ENCODE data around the gene FAM204A. TPM values are rescaled to one million over a fixed set of nuclear protein-coding genes. Genes with fewer than 3 reads are reported as not detected.

The FAM204A gene
- total and polyA plus RNA-seq, 2 donors, result 63.2 to 68.7 TPM

GRCh38 chr10:118362103-118362502 is 20.0 kb upstream of the FAM204A start:
- Histone ChIP-seq H3K4me1 (ENCODE audit: control insufficient read depth in 2 of 2, insufficient read depth in 2 of 2, low read length in 2 of 2) (no peaks in the 10 kb centered on the region), H3K4me3 (ENCODE audit: low read length in 2 of 2) (no peak overlapping the region), H3K9me3 (ENCODE audit: control insufficient read depth in 2 of 2, insufficient read depth in 1 of 2, low read length in 1 of 2) (no peaks in the 10 kb centered on the region), H3K27ac (ENCODE audit: low read depth in 1 of 2, low read length in 1 of 2) (no peak overlapping the region), H3K36me3 (ENCODE audit: control insufficient read depth in 2 of 2, insufficient read depth in 2 of 2, low read length in 1 of 2) (no peaks in the 10 kb centered on the region), H3K27me3 (ENCODE audit: control insufficient read depth in 2 of 2, insufficient read depth in 1 of 2, low read length in 1 of 2) (peaks cover 0 to 3% of the 10 kb centered on the region in 2 donors)
- WGBS, result 98% methylated on average over 1 of the region's 1 CpG
- no peak for DNase-seq (ENCODE audit: low read depth in 6 of 9, low spot score in 9 of 9)

GRCh38 chr10:118358327-118358726 is 16.2 kb upstream of the FAM204A start:
- no peaks in the 10 kb centered on the region for H3K9me3 ChIP-seq (ENCODE audit: control insufficient read depth in 2 of 2, insufficient read depth in 1 of 2, low read length in 1 of 2)
- WGBS, result 97% methylated on average over 6 of the region's 6 CpGs
- H3K4me3 ChIP-seq (ENCODE audit: low read length in 2 of 2), result no peak overlapping the region
- no peaks in the 10 kb centered on the region for H3K4me1 ChIP-seq (ENCODE audit: control insufficient read depth in 2 of 2, insufficient read depth in 2 of 2, low read length in 2 of 2)
- DNase-seq (ENCODE audit: low read depth in 6 of 9, low spot score in 9 of 9), result no peak
- H3K36me3 ChIP-seq (ENCODE audit: control insufficient read depth in 2 of 2, insufficient read depth in 2 of 2, low read length in 1 of 2), result no peaks in the 10 kb centered on the region
- H3K27me3 ChIP-seq (ENCODE audit: control insufficient read depth in 2 of 2, insufficient read depth in 1 of 2, low read length in 1 of 2), result peaks cover 0 to 3% of the 10 kb centered on the region in 2 donors
- H3K27ac ChIP-seq (ENCODE audit: low read depth in 1 of 2, low read length in 1 of 2), result no peak overlapping the region

- Histone ChIP-seq H3K27me3 (ENCODE audit: control insufficient read depth in 2 of 2, insufficient read depth in 1 of 2, low read length in 1 of 2) (peaks cover 0 to 3% of the 10 kb centered on the region in 2 donors), H3K4me3 (ENCODE audit: low read length in 2 of 2) (no peak overlapping the region), H3K27ac (ENCODE audit: low read depth in 1 of 2, low read length in 1 of 2) (no peak overlapping the region), H3K4me1 (ENCODE audit: control insufficient read depth in 2 of 2, insufficient read depth in 2 of 2, low read length in 2 of 2) (no peaks in the 10 kb centered on the region), H3K36me3 (ENCODE audit: control insufficient read depth in 2 of 2, insufficient read depth in 2 of 2, low read length in 1 of 2) (no peaks in the 10 kb centered on the region), H3K9me3 (ENCODE audit: control insufficient read depth in 2 of 2, insufficient read depth in 1 of 2, low read length in 1 of 2) (no peaks in the 10 kb centered on the region)
- DNase-seq (ENCODE audit: low read depth in 6 of 9, low spot score in 9 of 9), result no peak
- WGBS, result 63% methylated on average over 3 of the region's 3 CpGs
Measured at GRCh38 chr10:118357841-118358240, 15.7 kb upstream of the FAM204A start.

GRCh38 chr10:118356628-118357027 is 14.5 kb upstream of the FAM204A start:
- H3K36me3 ChIP-seq (ENCODE audit: control insufficient read depth in 2 of 2, insufficient read depth in 2 of 2, low read length in 1 of 2), result no peaks in the 10 kb centered on the region
- H3K4me3 ChIP-seq (ENCODE audit: low read length in 2 of 2), result no peak overlapping the region
- no peak for DNase-seq (ENCODE audit: low read depth in 6 of 9, low spot score in 9 of 9)
- H3K4me1 ChIP-seq (ENCODE audit: control insufficient read depth in 2 of 2, insufficient read depth in 2 of 2, low read length in 2 of 2), result no peaks in the 10 kb centered on the region
- H3K27me3 ChIP-seq (ENCODE audit: control insufficient read depth in 2 of 2, insufficient read depth in 1 of 2, low read length in 1 of 2), result peaks cover 0 to 3% of the 10 kb centered on the region in 2 donors
- H3K9me3 ChIP-seq (ENCODE audit: control insufficient read depth in 2 of 2, insufficient read depth in 1 of 2, low read length in 1 of 2), result no peaks in the 10 kb centered on the region
- 97% methylated on average over 2 of the region's 2 CpGs for WGBS
- H3K27ac ChIP-seq (ENCODE audit: low read depth in 1 of 2, low read length in 1 of 2), result no peak overlapping the region

GRCh38 chr10:118355234-118355633 is 13.1 kb upstream of the FAM204A start:
- Histone ChIP-seq H3K9me3 (ENCODE audit: control insufficient read depth in 2 of 2, insufficient read depth in 1 of 2, low read length in 1 of 2) (no peaks in the 10 kb centered on the region), H3K27me3 (ENCODE audit: control insufficient read depth in 2 of 2, insufficient read depth in 1 of 2, low read length in 1 of 2) (peaks cover 0 to 6% of the 10 kb centered on the region in 2 donors), H3K36me3 (ENCODE audit: control insufficient read depth in 2 of 2, insufficient read depth in 2 of 2, low read length in 1 of 2) (no peaks in the 10 kb centered on the region), H3K4me3 (ENCODE audit: low read length in 2 of 2) (no peak overlapping the region), H3K27ac (ENCODE audit: low read depth in 1 of 2, low read length in 1 of 2) (no peak overlapping the region), H3K4me1 (ENCODE audit: control insufficient read depth in 2 of 2, insufficient read depth in 2 of 2, low read length in 2 of 2) (no peaks in the 10 kb centered on the region)
- DNase-seq (ENCODE audit: low read depth in 6 of 9, low spot score in 9 of 9), result no peak
- 87% methylated on average over 3 of the region's 3 CpGs for WGBS

GRCh38 chr10:118349235-118349634 is 7.1 kb upstream of the FAM204A start:
- WGBS, result 63% methylated on average over 3 of the region's 3 CpGs

GRCh38 chr10:118343549-118343948 is 1.4 kb upstream of the FAM204A start:
- Histone ChIP-seq H3K27me3 (ENCODE audit: control insufficient read depth in 2 of 2, insufficient read depth in 1 of 2, low read length in 1 of 2) (no peaks in the 10 kb centered on the region), H3K9me3 (ENCODE audit: control insufficient read depth in 2 of 2, insufficient read depth in 1 of 2, low read length in 1 of 2) (no peaks in the 10 kb centered on the region), H3K4me3 (ENCODE audit: low read length in 2 of 2) (no peak overlapping the region), H3K27ac (ENCODE audit: low read depth in 1 of 2, low read length in 1 of 2) (no peak overlapping the region), H3K36me3 (ENCODE audit: control insufficient read depth in 2 of 2, insufficient read depth in 2 of 2, low read length in 1 of 2) (no peaks in the 10 kb centered on the region), H3K4me1 (ENCODE audit: control insufficient read depth in 2 of 2, insufficient read depth in 2 of 2, low read length in 2 of 2) (peaks cover 10 to 12% of the 10 kb centered on the region in 2 donors)
- no peak for DNase-seq (ENCODE audit: low read depth in 6 of 9, low spot score in 9 of 9)
- 94% methylated on average over 3 of the region's 3 CpGs for WGBS

More at GRCh38 chr10:118349235-118349634, 7.1 kb upstream of the FAM204A start:
- no peak for DNase-seq (ENCODE audit: low read depth in 6 of 9, low spot score in 9 of 9)
- Histone ChIP-seq H3K4me1 (ENCODE audit: control insufficient read depth in 2 of 2, insufficient read depth in 2 of 2, low read length in 2 of 2) (no peaks in the 10 kb centered on the region), H3K27me3 (ENCODE audit: control insufficient read depth in 2 of 2, insufficient read depth in 1 of 2, low read length in 1 of 2) (peaks cover 0 to 3% of the 10 kb centered on the region in 2 donors), H3K27ac (ENCODE audit: low read depth in 1 of 2, low read length in 1 of 2) (no peak overlapping the region), H3K36me3 (ENCODE audit: control insufficient read depth in 2 of 2, insufficient read depth in 2 of 2, low read length in 1 of 2) (no peaks in the 10 kb centered on the region), H3K4me3 (ENCODE audit: low read length in 2 of 2) (no peak overlapping the region), H3K9me3 (ENCODE audit: control insufficient read depth in 2 of 2, insufficient read depth in 1 of 2, low read length in 1 of 2) (no peaks in the 10 kb centered on the region)

GRCh38 chr10:118343115-118343514 is 991 bp upstream of the FAM204A start:
- H3K4me3 ChIP-seq (ENCODE audit: low read length in 2 of 2), result no peak overlapping the region
- H3K9me3 ChIP-seq (ENCODE audit: control insufficient read depth in 2 of 2, insufficient read depth in 1 of 2, low read length in 1 of 2), result no peaks in the 10 kb centered on the region
- H3K27me3 ChIP-seq (ENCODE audit: control insufficient read depth in 2 of 2, insufficient read depth in 1 of 2, low read length in 1 of 2), result no peaks in the 10 kb centered on the region
- no peaks in the 10 kb centered on the region for H3K36me3 ChIP-seq (ENCODE audit: control insufficient read depth in 2 of 2, insufficient read depth in 2 of 2, low read length in 1 of 2)
- H3K4me1 ChIP-seq (ENCODE audit: control insufficient read depth in 2 of 2, insufficient read depth in 2 of 2, low read length in 2 of 2), result peaks cover 10 to 12% of the 10 kb centered on the region in 2 donors
- H3K27ac ChIP-seq (ENCODE audit: low read depth in 1 of 2, low read length in 1 of 2), result no peak overlapping the region
- DNase-seq (ENCODE audit: low read depth in 6 of 9, low spot score in 9 of 9), result no peak
- 98% methylated on average over 5 of the region's 5 CpGs for WGBS

- Histone ChIP-seq H3K36me3 (ENCODE audit: control insufficient read depth in 2 of 2, insufficient read depth in 2 of 2, low read length in 1 of 2) (no peaks in the 10 kb centered on the region), H3K4me3 (ENCODE audit: low read length in 2 of 2) (peak overlapping the region; percentile 66 to 74), H3K4me1 (ENCODE audit: control insufficient read depth in 2 of 2, insufficient read depth in 2 of 2, low read length in 2 of 2) (peaks cover 10 to 12% of the 10 kb centered on the region in 2 donors), H3K27me3 (ENCODE audit: control insufficient read depth in 2 of 2, insufficient read depth in 1 of 2, low read length in 1 of 2) (no peaks in the 10 kb centered on the region), H3K9me3 (ENCODE audit: control insufficient read depth in 2 of 2, insufficient read depth in 1 of 2, low read length in 1 of 2) (no peaks in the 10 kb centered on the region), H3K27ac (ENCODE audit: low read depth in 1 of 2, low read length in 1 of 2) (peak overlapping the region in 1 of 2 donors; percentile 14)
- DNase-seq (ENCODE audit: low read depth in 6 of 9, low spot score in 9 of 9), result no peak
- 50% methylated on average over 7 of the region's 7 CpGs for WGBS
Measured at GRCh38 chr10:118342638-118343020, 505 bp upstream of the FAM204A start.

GRCh38 chr10:118340486-118340885 is 1.6 kb downstream of the FAM204A start:
- Histone ChIP-seq H3K9me3 (ENCODE audit: control insufficient read depth in 2 of 2, insufficient read depth in 1 of 2, low read length in 1 of 2) (no peaks in the 10 kb centered on the region), H3K4me1 (ENCODE audit: control insufficient read depth in 2 of 2, insufficient read depth in 2 of 2, low read length in 2 of 2) (peaks cover 10 to 12% of the 10 kb centered on the region in 2 donors), H3K27me3 (ENCODE audit: control insufficient read depth in 2 of 2, insufficient read depth in 1 of 2, low read length in 1 of 2) (no peaks in the 10 kb centered on the region), H3K4me3 (ENCODE audit: low read length in 2 of 2) (no peak overlapping the region), H3K27ac (ENCODE audit: low read depth in 1 of 2, low read length in 1 of 2) (no peak overlapping the region), H3K36me3 (ENCODE audit: control insufficient read depth in 2 of 2, insufficient read depth in 2 of 2, low read length in 1 of 2) (peaks cover 4 to 8% of the 10 kb centered on the region in 2 donors)
- 95% methylated on average over 2 of the region's 2 CpGs for WGBS
- peak in 3 of 9 donors; percentile 1 to 24 (median 6) for DNase-seq (ENCODE audit: low read depth in 6 of 9, low spot score in 9 of 9)
